ENCODE data around the gene GPATCH2L. TPM values are rescaled to one million over a fixed set of nuclear protein-coding genes. Genes with fewer than 3 reads are reported as not detected.

Gene GPATCH2L
- polyA plus RNA-seq, 1 donor (not counting 4 experiments of a cell fraction or from before 2014, with no cell fraction given), result 28.8 TPM

GRCh38 chr14:76134231-76134630 is 17.5 kb upstream of the GPATCH2L start:
- no peak overlapping the region for H2AFZ ChIP-seq (ENCODE audit: control insufficient read depth, low read length)
- TF ChIP-seq EZH2 (IDR thresholded peaks at IDR 0.05; ENCODE audit: low read length) (no peak), CTCF (optimal IDR thresholded peaks at IDR 0.05 in 1 of 3, IDR thresholded peaks at IDR 0.05 in 1 of 3, conservative IDR thresholded peaks at IDR 0.05 in 1 of 3; ENCODE audit: extremely low read depth in 1 of 3, insufficient read depth in 2 of 3, low read length in 3 of 3) (no peak)
- H3K9me1 ChIP-seq (ENCODE audit: control insufficient read depth, extremely low read depth, insufficient read depth, low read length), result no peaks in the 10 kb centered on the region
- dilution Hi-C loops (cut with MboI; ENCODE audit: extremely low pct_ligation_motif_present, low sequenced_read_pairs), result no loop called here
- peaks cover 62% of the 10 kb centered on the region for H3K27me3 ChIP-seq (ENCODE audit: control insufficient read depth, extremely low read depth, insufficient read depth, low read length)
- H3K36me3 ChIP-seq (ENCODE audit: control insufficient read depth in 2 of 2, extremely low read depth in 1 of 2, insufficient read depth in 2 of 2, low read length in 2 of 2), result no peaks in the 10 kb centered on the region
- FAIRE-seq (no peak), DNase-seq (ENCODE audit: low read depth, low spot score) (no peak)
- H3K9me3 ChIP-seq (ENCODE audit: control insufficient read depth, low read depth, low read length), result no peaks in the 10 kb centered on the region
- no peaks in the 10 kb centered on the region for H3K4me1 ChIP-seq (ENCODE audit: control insufficient read depth, extremely low read depth, insufficient read depth, low read length)
- peaks cover 2% of the 10 kb centered on the region for H4K20me1 ChIP-seq (ENCODE audit: control insufficient read depth, extremely low read depth, insufficient read depth, low read length)
- H3K9ac ChIP-seq (ENCODE audit: control insufficient read depth, extremely low read depth, insufficient read depth, low read length), result no peak overlapping the region
- no peak overlapping the region for H3K4me3 ChIP-seq (ENCODE audit: control insufficient read depth in 2 of 3, extremely low read depth in 1 of 3, insufficient read depth in 2 of 3, low read depth in 1 of 3, low read length in 3 of 3)
- H3K79me2 ChIP-seq (ENCODE audit: control insufficient read depth, insufficient read depth, low read length), result no peaks in the 10 kb centered on the region
- no peak overlapping the region for H3K4me2 ChIP-seq (ENCODE audit: control insufficient read depth, extremely low read depth, insufficient read depth, low read depth, low read length)
- H3K27ac ChIP-seq (ENCODE audit: control insufficient read depth, insufficient read depth, low read length), result no peak overlapping the region

- Histone ChIP-seq H3K9ac (ENCODE audit: control insufficient read depth, extremely low read depth, insufficient read depth, low read length) (no peak overlapping the region), H3K9me3 (ENCODE audit: control insufficient read depth, low read depth, low read length) (no peaks in the 10 kb centered on the region), H3K79me2 (ENCODE audit: control insufficient read depth, insufficient read depth, low read length) (no peaks in the 10 kb centered on the region), H3K4me3 (ENCODE audit: control insufficient read depth in 2 of 3, extremely low read depth in 1 of 3, insufficient read depth in 2 of 3, low read depth in 1 of 3, low read length in 3 of 3) (no peak overlapping the region), H3K36me3 (ENCODE audit: control insufficient read depth in 2 of 2, extremely low read depth in 1 of 2, insufficient read depth in 2 of 2, low read length in 2 of 2) (no peaks in the 10 kb centered on the region), H3K4me1 (ENCODE audit: control insufficient read depth, extremely low read depth, insufficient read depth, low read length) (no peaks in the 10 kb centered on the region), H4K20me1 (ENCODE audit: control insufficient read depth, extremely low read depth, insufficient read depth, low read length) (peaks cover 2% of the 10 kb centered on the region), H3K27me3 (ENCODE audit: control insufficient read depth, extremely low read depth, insufficient read depth, low read length) (peaks cover 67% of the 10 kb centered on the region), H3K27ac (ENCODE audit: control insufficient read depth, insufficient read depth, low read length) (no peak overlapping the region), H2AFZ (ENCODE audit: control insufficient read depth, low read length) (no peak overlapping the region), H3K9me1 (ENCODE audit: control insufficient read depth, extremely low read depth, insufficient read depth, low read length) (no peaks in the 10 kb centered on the region), H3K4me2 (ENCODE audit: control insufficient read depth, extremely low read depth, insufficient read depth, low read depth, low read length) (no peak overlapping the region)
- no peak for TF ChIP-seq CTCF (optimal IDR thresholded peaks at IDR 0.05 in 1 of 3, IDR thresholded peaks at IDR 0.05 in 1 of 3, conservative IDR thresholded peaks at IDR 0.05 in 1 of 3; ENCODE audit: extremely low read depth in 1 of 3, insufficient read depth in 2 of 3, low read length in 3 of 3)
- no peak for TF ChIP-seq EZH2 (IDR thresholded peaks at IDR 0.05; ENCODE audit: low read length)
- dilution Hi-C loops (cut with MboI; ENCODE audit: extremely low pct_ligation_motif_present, low sequenced_read_pairs), result no loop called here
- FAIRE-seq, result no peak
- DNase-seq (ENCODE audit: low read depth, low spot score), result no peak
These were observed 16.0 kb upstream of the GPATCH2L start for GRCh38 chr14:76135722-76136121.
